Upper lobe of right lung (tissue), 1 donor: ENCODE measurements around the gene RIN3. TPM values are rescaled to one million over a fixed set of nuclear protein-coding genes. Genes with fewer than 3 reads are reported as not detected.

Experiments used
- ATAC-seq: fragments of 200-7000 bp; cut with Tn5 transposase; one replicate; pipeline ENCODE4 v1.9.1; 2020; ENCODE audit warnings: mild to moderate bottlenecking, moderate library complexity
- DNase-seq: peaks from one replicate; pipeline ENCODE4 v3.0.0-alpha.2; 2020
- H3K27ac ChIP-seq: fragments of 200-600 bp; one replicate; pipeline ENCODE4 v1.8.0; 2022
- H3K27me3 ChIP-seq: fragments of 200-600 bp; one replicate; pipeline ENCODE4 v1.8.0; 2022; ENCODE audit warnings: mild to moderate bottlenecking
- H3K36me3 ChIP-seq: fragments of 200-600 bp; one replicate; pipeline ENCODE4 v1.8.0; 2022
- H3K4me1 ChIP-seq: fragments of 200-600 bp; one replicate; pipeline ENCODE4 v1.8.0; 2022
- H3K4me3 ChIP-seq: fragments of 200-600 bp; one replicate; pipeline ENCODE4 v1.8.0; 2022; ENCODE audit warnings: mild to moderate bottlenecking
- H3K9me3 ChIP-seq: fragments of 200-600 bp; one replicate; pipeline ENCODE4 v1.8.0; 2022
- intact Hi-C: fragments of 100-400 bp; cut with DNase I; formaldehyde crosslinking; loops from one replicate; pipeline ENCODE4 v1.11.0; 2022
- total RNA-seq: library from RNA; stranded (reverse); fragmentation: NEBNext Ultra II Directional; extraction: Animal tissue kit (Norgen Biotek cat#: 25700); gene quantifications from one replicate; pipeline ENCODE4 v1.2.1, GENCODE V29; 2021
- TF ChIP-seq, protein P1 (sequence below): fragments of 200-600 bp; IDR thresholded peaks from one replicate; pipeline ENCODE4 v1.8.0; 2022; ENCODE audit warnings: antibody characterized with exemption
- donor health status: DM: no; HTN: yes; CAD: no; lungs with severe emphysema.

RIN3 gene
- total RNA-seq, 1 donor from 2014 or later: 56.0 TPM

DNA sequence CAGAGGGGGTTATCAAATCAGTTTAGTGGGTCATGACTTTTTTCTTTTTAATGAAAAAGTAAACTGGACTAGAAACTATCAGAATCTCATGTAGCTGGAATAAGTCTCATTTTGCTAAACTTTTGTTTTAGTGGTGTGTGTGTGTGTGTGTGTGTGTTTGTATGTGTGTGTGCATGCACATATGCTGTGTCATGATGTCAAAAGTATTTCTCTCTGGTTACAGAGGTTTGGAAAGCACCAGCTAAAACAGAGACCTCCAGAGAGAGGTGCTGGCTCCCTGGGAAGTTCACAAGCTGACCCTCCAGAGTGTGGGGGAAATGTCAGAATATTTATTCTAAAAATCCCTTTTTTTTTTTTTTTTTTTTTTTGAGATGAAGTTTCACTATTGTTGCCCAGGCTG lies 120.1 kb downstream of the RIN3 start:
- H3K9me3 ChIP-seq: no peaks in the 10 kb centered on the region
- no peak for ATAC-seq
- no peaks in the 10 kb centered on the region for H3K27me3 ChIP-seq
- no peak overlapping the region for H3K4me3 ChIP-seq
- peaks cover 5% of the 10 kb centered on the region for H3K4me1 ChIP-seq
- no peaks in the 10 kb centered on the region for H3K36me3 ChIP-seq
- intact Hi-C loops: no loop called here
- no peak overlapping the region for H3K27ac ChIP-seq
- TF ChIP-seq, protein P1, sequence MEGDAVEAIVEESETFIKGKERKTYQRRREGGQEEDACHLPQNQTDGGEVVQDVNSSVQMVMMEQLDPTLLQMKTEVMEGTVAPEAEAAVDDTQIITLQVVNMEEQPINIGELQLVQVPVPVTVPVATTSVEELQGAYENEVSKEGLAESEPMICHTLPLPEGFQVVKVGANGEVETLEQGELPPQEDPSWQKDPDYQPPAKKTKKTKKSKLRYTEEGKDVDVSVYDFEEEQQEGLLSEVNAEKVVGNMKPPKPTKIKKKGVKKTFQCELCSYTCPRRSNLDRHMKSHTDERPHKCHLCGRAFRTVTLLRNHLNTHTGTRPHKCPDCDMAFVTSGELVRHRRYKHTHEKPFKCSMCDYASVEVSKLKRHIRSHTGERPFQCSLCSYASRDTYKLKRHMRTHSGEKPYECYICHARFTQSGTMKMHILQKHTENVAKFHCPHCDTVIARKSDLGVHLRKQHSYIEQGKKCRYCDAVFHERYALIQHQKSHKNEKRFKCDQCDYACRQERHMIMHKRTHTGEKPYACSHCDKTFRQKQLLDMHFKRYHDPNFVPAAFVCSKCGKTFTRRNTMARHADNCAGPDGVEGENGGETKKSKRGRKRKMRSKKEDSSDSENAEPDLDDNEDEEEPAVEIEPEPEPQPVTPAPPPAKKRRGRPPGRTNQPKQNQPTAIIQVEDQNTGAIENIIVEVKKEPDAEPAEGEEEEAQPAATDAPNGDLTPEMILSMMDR: no peak
- DNase-seq: no peak

DNA sequence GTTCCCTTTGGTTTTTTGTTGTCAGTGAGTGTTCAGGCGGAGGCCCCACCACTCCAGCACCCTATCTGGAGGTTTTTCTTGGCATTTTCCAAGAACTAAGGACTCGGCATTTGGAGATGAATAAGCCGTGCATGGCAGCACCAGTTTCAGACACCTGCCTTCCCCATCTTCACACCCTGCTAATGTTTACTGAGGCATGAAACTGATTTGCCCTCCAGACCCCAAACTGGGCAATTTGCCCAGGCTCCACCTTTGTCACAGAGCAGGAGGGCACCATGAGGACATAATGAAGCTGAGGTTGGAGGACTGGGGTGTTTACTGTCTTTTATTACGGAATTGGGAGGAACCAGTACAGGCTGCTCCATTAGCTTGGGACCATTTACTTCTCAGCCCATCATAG lies 121.5 kb downstream of the RIN3 start:
- TF ChIP-seq, protein P1: no peak
- peaks cover 5% of the 10 kb centered on the region for H3K4me1 ChIP-seq
- ATAC-seq: no peak
- H3K9me3 ChIP-seq: no peaks in the 10 kb centered on the region
- DNase-seq: no peak
- intact Hi-C loops: no loop called here
- no peaks in the 10 kb centered on the region for H3K36me3 ChIP-seq
- no peak overlapping the region for H3K4me3 ChIP-seq
- H3K27me3 ChIP-seq: no peaks in the 10 kb centered on the region
- H3K27ac ChIP-seq: no peak overlapping the region

- H3K9me3 ChIP-seq: no peaks in the 10 kb centered on the region
- no peak overlapping the region for H3K4me3 ChIP-seq
- intact Hi-C loops: no loop called here
- H3K4me1 ChIP-seq: peaks cover 5% of the 10 kb centered on the region
- no peaks in the 10 kb centered on the region for H3K36me3 ChIP-seq
- ATAC-seq (no peak), DNase-seq (no peak)
- H3K27me3 ChIP-seq: no peaks in the 10 kb centered on the region
- H3K27ac ChIP-seq: no peak overlapping the region
- TF ChIP-seq, protein P1: no peak
These were observed 122.3 kb downstream of the RIN3 start for GRCh38 chr14:92635896-92636295.

DNA sequence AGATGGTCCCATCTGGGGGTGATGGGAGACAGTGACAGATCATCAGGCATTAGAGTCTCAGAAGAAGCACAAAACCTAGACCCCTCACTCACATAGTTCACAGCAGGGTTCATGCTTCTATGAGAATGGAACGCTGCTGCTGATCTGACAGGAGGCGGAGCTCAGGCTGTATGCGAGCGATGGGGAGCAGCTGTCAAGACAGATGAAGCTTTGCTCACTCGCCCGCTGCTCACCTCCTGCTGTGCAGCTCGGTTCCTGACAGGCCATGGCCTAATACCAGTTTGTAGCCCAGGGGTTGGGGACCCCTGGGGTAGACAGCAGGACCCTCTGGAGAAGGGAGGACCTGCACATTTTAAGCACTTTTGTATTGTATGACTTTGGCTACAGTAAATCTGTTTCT lies 123.6 kb downstream of the RIN3 start:
- no peak for ATAC-seq

GRCh38 chr14:92637864-92638263 lies 124.3 kb downstream of the RIN3 start:
- H3K27ac ChIP-seq: no peak overlapping the region
- ATAC-seq: no peak
- intact Hi-C loops: no loop called here

More for the DNA sequence above, 123.6 kb downstream of the RIN3 start:
- TF ChIP-seq, protein P1: no peak
- Histone ChIP-seq H3K4me3 (no peak overlapping the region), H3K36me3 (peaks cover 1% of the 10 kb centered on the region), H3K4me1 (peaks cover 5% of the 10 kb centered on the region), H3K27me3 (no peaks in the 10 kb centered on the region), H3K9me3 (no peaks in the 10 kb centered on the region), H3K27ac (no peak overlapping the region)
- DNase-seq: no peak
- intact Hi-C loops: no loop called here

More at GRCh38 chr14:92637864-92638263, 124.3 kb downstream of the RIN3 start:
- peaks cover 8% of the 10 kb centered on the region for H3K36me3 ChIP-seq
- H3K27me3 ChIP-seq: no peaks in the 10 kb centered on the region
- DNase-seq: no peak
- H3K4me1 ChIP-seq: peaks cover 5% of the 10 kb centered on the region
- no peak overlapping the region for H3K4me3 ChIP-seq
- TF ChIP-seq, protein P1: no peak
- H3K9me3 ChIP-seq: no peaks in the 10 kb centered on the region
